Loucy (cell line): ENCODE measurements around the gene MED31.

Experiments used
- CTCF ChIP-seq: fragments of 200-600 bp; sonication (generic); conservative IDR thresholded peaks from 2 replicates; pipeline ENCODE4 v1.5.1; 2014; ENCODE audit warnings: mild to moderate bottlenecking, antibody characterized with exemption, low read length
- EZH2phosphoT487 ChIP-seq: fragments of 200-600 bp; IDR thresholded peaks from 2 replicates; pipeline ENCODE4 v1.6.1; 2018; ENCODE audit warnings: antibody characterized with exemption, mild to moderate bottlenecking, moderate library complexity, borderline replicate concordance

DNA sequence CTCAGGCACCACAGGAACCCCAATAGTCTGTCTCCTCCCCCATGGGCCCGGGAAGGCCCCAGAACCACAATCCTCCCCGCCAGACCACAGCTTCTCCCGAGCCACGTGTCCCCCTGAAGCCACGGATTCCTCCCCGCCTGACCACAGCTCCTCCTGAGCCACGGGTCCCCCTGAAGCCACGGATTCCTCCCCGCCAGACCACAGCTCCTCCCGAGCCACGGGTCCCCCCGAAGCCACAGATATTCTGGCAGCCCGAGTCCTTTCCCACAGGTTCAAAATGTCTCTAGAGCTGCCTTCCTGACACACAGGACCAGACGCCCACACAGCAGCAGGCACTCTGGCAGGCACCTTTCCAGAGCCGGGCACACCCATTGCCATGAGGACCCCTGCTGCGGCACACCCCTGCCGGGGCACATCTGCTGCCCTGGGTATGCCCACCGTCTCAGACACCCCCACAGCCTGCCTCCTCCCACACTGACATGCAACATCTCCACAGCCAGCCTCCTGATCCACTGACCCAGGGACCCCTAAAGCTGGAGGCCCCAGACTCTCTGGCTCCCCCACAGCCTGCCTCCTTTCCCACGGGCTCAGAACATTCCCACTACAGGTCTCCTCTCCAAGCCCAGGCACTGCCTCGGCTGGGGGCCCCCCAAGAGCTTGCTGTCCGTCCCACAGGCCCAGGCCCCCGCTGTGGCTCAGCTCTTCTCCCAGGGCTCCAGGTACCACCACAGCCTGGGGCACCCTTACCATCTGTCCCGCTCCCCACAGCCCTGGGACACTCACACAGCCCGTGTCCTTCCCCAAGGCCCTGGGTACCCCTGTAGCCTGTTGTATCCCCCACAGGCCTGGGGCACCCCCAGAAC, 13.1 kb downstream of the MED31 start:
- TF ChIP-seq CTCF (no peak), EZH2phosphoT487 (no peak)
